PC-9 (cell line): ENCODE data around the gene SLC4A1. TPM values are rescaled to one million over a fixed set of nuclear protein-coding genes. Genes with fewer than 3 reads are reported as not detected.

Source experiments
- BruUV-seq: library from RNA; stranded (reverse); fragments of 400-500 nt; replicated peaks from 2 replicates; lab custom pipeline; 2021; lab: Mats Ljungman, UMichigan
- CTCF ChIA-PET: fragments of 300-600 bp; sonication (Branson Sonifier 250); formaldehyde crosslinking; loops from one replicate; lab custom pipeline; 2022; ENCODE audit warnings: antibody characterized with exemption; lab: Charles Lee
- POLR2A ChIA-PET: fragments of 300-600 bp; sonication (Branson Sonifier 250); formaldehyde crosslinking; loops from one replicate; lab custom pipeline; 2022; ENCODE audit warnings: antibody characterized with exemption; ENCODE audit not compliant: unreplicated experiment; lab: Charles Lee
- DNase-seq, 2 experiments: peaks; one replicate each; pipeline versions ENCODE4 v3.0.0 to v3.0.0-alpha.2; 2015 to 2022; ENCODE audit warnings: mixed read lengths in 1 of 2
- H2AFZ ChIP-seq: fragments of 200-600 bp; sonication (generic); 2 replicates; pipeline ENCODE4 v1.8.1; 2017; ENCODE audit warnings: antibody characterized with exemption
- H3F3A ChIP-seq: fragments of 200-600 bp; sonication (generic); 2 replicates; pipeline ENCODE4 v1.8.1; 2017; ENCODE audit warnings: antibody characterized with exemption, mild to moderate bottlenecking, low read depth; ENCODE audit not compliant: insufficient read depth
- H3K27ac ChIP-seq: fragments of 200-600 bp; sonication (generic); 2 replicates; pipeline ENCODE4 v1.6.1; 2016; ENCODE audit warnings: mixed run types
- H3K27me3 ChIP-seq: fragments of 200-600 bp; sonication (generic); 2 replicates; pipeline ENCODE4 v1.6.1; 2016; ENCODE audit warnings: low read depth, mixed run types; ENCODE audit not compliant: insufficient read depth
- H3K36me3 ChIP-seq: fragments of 200-600 bp; sonication (generic); 2 replicates; pipeline ENCODE4 v1.6.1; 2016; ENCODE audit warnings: low read depth, mixed run types
- H3K4me1 ChIP-seq: fragments of 200-600 bp; sonication (generic); replicated peaks from 2 replicates; pipeline ENCODE4 v1.6.1; 2016; ENCODE audit warnings: mixed run types; ENCODE audit not compliant: insufficient read depth
- H3K4me2 ChIP-seq: fragments of 200-600 bp; sonication (generic); 2 replicates; pipeline ENCODE4 v1.6.1; 2017; ENCODE audit warnings: mixed run types
- H3K4me3 ChIP-seq: fragments of 200-600 bp; sonication (generic); 2 replicates; pipeline ENCODE4 v1.6.1; 2016; ENCODE audit warnings: mixed run types
- H3K79me2 ChIP-seq: fragments of 200-600 bp; sonication (generic); 2 replicates; pipeline ENCODE4 v1.6.1; 2017; ENCODE audit warnings: low read depth, mixed run types
- H3K9me2 ChIP-seq: fragments of 200-600 bp; sonication (generic); 2 replicates; pipeline ENCODE4 v1.8.1; 2017; ENCODE audit warnings: mild to moderate bottlenecking; ENCODE audit not compliant: insufficient read depth
- H3K9me3 ChIP-seq: fragments of 200-600 bp; sonication (generic); 2 replicates; pipeline ENCODE4 v1.8.1; 2016; ENCODE audit warnings: low read depth; ENCODE audit not compliant: insufficient read depth
- H4K20me1 ChIP-seq: fragments of 200-600 bp; sonication (generic); 2 replicates; pipeline ENCODE4 v1.8.1; 2017; ENCODE audit not compliant: insufficient read depth
- CTCF ChIP-seq: fragments of 200-600 bp; sonication (generic); conservative IDR thresholded peaks from 2 replicates; pipeline ENCODE4 v1.6.1; 2017; ENCODE audit warnings: mixed run types, antibody characterized with exemption, mild to moderate bottlenecking, moderate library complexity
- EZH2 ChIP-seq: fragments of 200-600 bp; sonication (generic); IDR thresholded peaks from 2 replicates; pipeline ENCODE4 v1.8.0; 2017; ENCODE audit warnings: antibody characterized with exemption, low read depth
- intact Hi-C: fragments of 100-400 bp; cut with micrococcal nuclease; formaldehyde crosslinking; loops from one replicate; pipeline ENCODE4 v1.10.0; 2022; ENCODE audit not compliant: unreplicated experiment
- total RNA-seq: library from RNA; stranded (reverse); gene quantifications from 2 replicates; pipeline ENCODE4 v1.2.3, GENCODE V29; 2021

The SLC4A1 gene
- total RNA-seq, 1 experiment from 2014 or later: not detected

- ChIA-PET POLR2A (interaction anchor here (0.6 kb wide), 1 partner anchor 10 kb away, joined by 10 read pairs; no protein-coding TSS in a partner anchor), CTCF (no interaction called here)
Observed at GRCh38 chr17:44281570-44281969, 13.6 kb upstream of the SLC4A1 start.

DNA sequence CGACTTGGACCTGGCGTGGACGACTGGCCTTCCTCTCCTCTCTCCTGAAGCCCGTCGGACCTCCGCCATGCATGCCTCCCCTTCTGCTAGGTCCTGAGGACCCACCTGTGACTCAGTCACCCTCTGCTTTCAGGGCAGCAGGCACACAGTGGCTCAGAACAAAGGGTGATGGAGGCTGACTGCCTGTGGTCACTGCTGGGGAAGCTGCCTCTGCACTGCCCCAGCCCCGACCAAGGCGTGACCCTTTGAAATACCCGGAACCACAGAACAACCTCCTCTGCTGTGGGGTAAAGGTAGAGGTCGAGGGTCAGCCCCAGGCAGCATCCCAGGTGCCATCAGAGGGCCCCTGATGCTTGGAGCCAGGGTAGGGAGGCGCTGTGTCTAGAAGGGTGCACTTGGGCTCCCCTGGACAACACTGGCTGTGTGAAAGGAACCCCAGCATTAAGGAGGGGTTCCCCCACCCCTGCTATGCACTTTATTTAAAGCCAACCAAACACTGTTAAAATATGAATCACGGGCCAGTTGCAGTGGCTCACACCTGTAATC is 12.5 kb upstream of the SLC4A1 start:
- no peaks in the 10 kb centered on the region for H3K9me3 ChIP-seq
- ChIA-PET CTCF (no interaction called here), POLR2A (no interaction called here)
- no peak for DNase-seq
- 0 out of 2 replicates have a peak, but pooled peaks cover 5% of the 10 kb centered on the region for H3K4me1 ChIP-seq
- no peak overlapping the region for H3K27ac ChIP-seq
- no peaks in the 10 kb centered on the region for H4K20me1 ChIP-seq
- H3K79me2 ChIP-seq: no peaks in the 10 kb centered on the region
- H3K27me3 ChIP-seq: no peaks in the 10 kb centered on the region
- no peaks in the 10 kb centered on the region for H3F3A ChIP-seq
- no peak overlapping the region for H2AFZ ChIP-seq
- no peaks in the 10 kb centered on the region for H3K9me2 ChIP-seq
- no peaks in the 10 kb centered on the region for H3K36me3 ChIP-seq
- peak overlapping the region; percentile 40; the same call in 1 of the 2 replicates for H3K4me2 ChIP-seq
- TF ChIP-seq EZH2 (no peak), CTCF (no peak)
- H3K4me3 ChIP-seq: no peak overlapping the region
- intact Hi-C loops: no loop called here
- BruUV-seq: no TSS peak

More at GRCh38 chr17:44281570-44281969, 13.6 kb upstream of the SLC4A1 start:
- Histone ChIP-seq H3K36me3 (no peaks in the 10 kb centered on the region), H2AFZ (no peak overlapping the region), H3K9me3 (no peaks in the 10 kb centered on the region), H4K20me1 (no peaks in the 10 kb centered on the region), H3K27me3 (no peaks in the 10 kb centered on the region), H3F3A (no peaks in the 10 kb centered on the region), H3K27ac (no peak overlapping the region), H3K4me1 (0 out of 2 replicates have a peak, but pooled peaks cover 5% of the 10 kb centered on the region), H3K9me2 (no peaks in the 10 kb centered on the region), H3K4me2 (no peak overlapping the region), H3K4me3 (no peak overlapping the region), H3K79me2 (no peaks in the 10 kb centered on the region)
- no peak for TF ChIP-seq CTCF
- TF ChIP-seq EZH2: no peak
- no peak for DNase-seq
- intact Hi-C loops: no loop called here
- BruUV-seq: no TSS peak

GRCh38 chr17:44279666-44280391 is 11.9 kb upstream of the SLC4A1 start:
- Histone ChIP-seq H3K36me3 (no peaks in the 10 kb centered on the region), H3K27ac (no peak overlapping the region), H3K9me2 (no peaks in the 10 kb centered on the region), H3K4me3 (no peak overlapping the region), H2AFZ (no peak overlapping the region), H3K4me2 (peak overlapping the region; percentile 40; the same call in 1 of the 2 replicates), H3F3A (no peaks in the 10 kb centered on the region), H3K79me2 (no peaks in the 10 kb centered on the region), H4K20me1 (no peaks in the 10 kb centered on the region), H3K27me3 (no peaks in the 10 kb centered on the region), H3K9me3 (no peaks in the 10 kb centered on the region), H3K4me1 (0 out of 2 replicates have a peak, but pooled peaks cover 5% of the 10 kb centered on the region)
- POLR2A ChIA-PET: no interaction called here
- peak; percentile 55 to 62 for DNase-seq
- BruUV-seq: no TSS peak
- CTCF ChIA-PET: interaction anchor here (0.6 kb wide), 1 partner anchor 62 kb away, joined by 3 read pairs; no protein-coding TSS in a partner anchor
- intact Hi-C loops: no loop called here
- no peak for TF ChIP-seq EZH2
- no peak for TF ChIP-seq CTCF
